ENCODE measurements around the gene CAP2. TPM values are rescaled to one million over a fixed set of nuclear protein-coding genes. Genes with fewer than 3 reads are reported as not detected.

CAP2 gene
- total RNA-seq, 2 experiments from 2014 or later: not detected

- Mint-ChIP-seq H3K4me3 (no peak overlapping the region), H3K27me3 (peaks cover 23% of the 10 kb centered on the region), H3K27ac (no peak overlapping the region), H3K36me3 (ENCODE audit: low read depth) (no peaks in the 10 kb centered on the region), H3K4me1 (peaks cover 5% of the 10 kb centered on the region), H3K9me3 (no peaks in the 10 kb centered on the region)
- CTCF ChIA-PET: no interaction called here
- DNase-seq: no peak
- POLR2A ChIA-PET: no interaction called here
Observed at GRCh38 chr6:17492350-17492749, 99.0 kb downstream of the CAP2 start.

- ChIA-PET POLR2A (no interaction called here), CTCF (no interaction called here)
- peaks cover 5% of the 10 kb centered on the region for H3K4me1 Mint-ChIP-seq
- H3K27me3 Mint-ChIP-seq: peaks cover 23% of the 10 kb centered on the region
- DNase-seq: no peak
- no peak overlapping the region for H3K4me3 Mint-ChIP-seq
- H3K36me3 Mint-ChIP-seq (ENCODE audit: low read depth): no peaks in the 10 kb centered on the region
- H3K27ac Mint-ChIP-seq: no peak overlapping the region
- H3K9me3 Mint-ChIP-seq: no peaks in the 10 kb centered on the region
Observed at GRCh38 chr6:17493286-17493685, 99.9 kb downstream of the CAP2 start.

- Mint-ChIP-seq H3K27me3 (peaks cover 23% of the 10 kb centered on the region), H3K27ac (no peak overlapping the region), H3K4me1 (peaks cover 5% of the 10 kb centered on the region), H3K4me3 (no peak overlapping the region), H3K9me3 (no peaks in the 10 kb centered on the region), H3K36me3 (ENCODE audit: low read depth) (no peaks in the 10 kb centered on the region)
- ChIA-PET CTCF (no interaction called here), POLR2A (no interaction called here)
- no peak for DNase-seq
Observed at GRCh38 chr6:17494177-17494576, 100.8 kb downstream of the CAP2 start.

GRCh38 chr6:17494919-17495318, 101.5 kb downstream of the CAP2 start:
- H3K27ac Mint-ChIP-seq: no peak overlapping the region
- peaks cover 23% of the 10 kb centered on the region for H3K27me3 Mint-ChIP-seq
- no peak overlapping the region for H3K4me3 Mint-ChIP-seq
- H3K4me1 Mint-ChIP-seq: peaks cover 5% of the 10 kb centered on the region
- ChIA-PET POLR2A (no interaction called here), CTCF (interaction anchor here (1.0 to 1.6 kb wide), 2 partner anchors 16 to 80 kb away, joined by 3 to 5 read pairs; no protein-coding TSS in a partner anchor)
- H3K36me3 Mint-ChIP-seq (ENCODE audit: low read depth): no peaks in the 10 kb centered on the region
- H3K9me3 Mint-ChIP-seq: no peaks in the 10 kb centered on the region
- DNase-seq: no peak

GRCh38 chr6:17497535-17498095, 104.2 kb downstream of the CAP2 start:
- no peak overlapping the region for H3K27ac Mint-ChIP-seq

GRCh38 chr6:17501442-17501841, 108.0 kb downstream of the CAP2 start:
- ChIA-PET POLR2A (no interaction called here), CTCF (no interaction called here)
- Mint-ChIP-seq H3K27me3 (peaks cover 2% of the 10 kb centered on the region), H3K9me3 (no peaks in the 10 kb centered on the region), H3K4me1 (no peaks in the 10 kb centered on the region), H3K4me3 (no peak overlapping the region), H3K27ac (no peak overlapping the region), H3K36me3 (ENCODE audit: low read depth) (no peaks in the 10 kb centered on the region)
- DNase-seq: no peak

More at GRCh38 chr6:17497535-17498095, 104.2 kb downstream of the CAP2 start:
- DNase-seq: no peak
- POLR2A ChIA-PET: no interaction called here
- Mint-ChIP-seq H3K9me3 (no peaks in the 10 kb centered on the region), H3K4me3 (no peak overlapping the region), H3K36me3 (ENCODE audit: low read depth) (no peaks in the 10 kb centered on the region), H3K27me3 (peaks cover 9% of the 10 kb centered on the region), H3K4me1 (no peaks in the 10 kb centered on the region)
- CTCF ChIA-PET: interaction anchor here (0.6 kb wide), 1 partner anchor 387 kb away, joined by 3 read pairs; no protein-coding TSS in a partner anchor

- Mint-ChIP-seq H3K27me3 (no peaks in the 10 kb centered on the region), H3K9me3 (no peaks in the 10 kb centered on the region), H3K36me3 (ENCODE audit: low read depth) (no peaks in the 10 kb centered on the region), H3K4me1 (no peaks in the 10 kb centered on the region), H3K27ac (no peak overlapping the region), H3K4me3 (no peak overlapping the region)
- no peak for DNase-seq
- CTCF ChIA-PET: interaction anchor here (0.9 kb wide), 1 partner anchor 12 kb away, joined by 3 read pairs; no protein-coding TSS in a partner anchor
- POLR2A ChIA-PET: no interaction called here
Observed at GRCh38 chr6:17501982-17502704, 108.7 kb downstream of the CAP2 start.

GRCh38 chr6:17503051-17503450, 109.7 kb downstream of the CAP2 start:
- ChIA-PET POLR2A (no interaction called here), CTCF (interaction anchor here (0.9 kb wide), 1 partner anchor 13 kb away, joined by 3 read pairs; no protein-coding TSS in a partner anchor)
- H3K4me1 Mint-ChIP-seq: no peaks in the 10 kb centered on the region
- no peaks in the 10 kb centered on the region for H3K27me3 Mint-ChIP-seq
- H3K4me3 Mint-ChIP-seq: no peak overlapping the region
- no peaks in the 10 kb centered on the region for H3K9me3 Mint-ChIP-seq
- no peak for DNase-seq
- no peaks in the 10 kb centered on the region for H3K36me3 Mint-ChIP-seq (ENCODE audit: low read depth)
- no peak overlapping the region for H3K27ac Mint-ChIP-seq

GRCh38 chr6:17504005-17504404, 110.6 kb downstream of the CAP2 start:
- Mint-ChIP-seq H3K9me3 (no peaks in the 10 kb centered on the region), H3K4me3 (no peak overlapping the region), H3K27ac (no peak overlapping the region), H3K27me3 (no peaks in the 10 kb centered on the region), H3K36me3 (ENCODE audit: low read depth) (no peaks in the 10 kb centered on the region), H3K4me1 (no peaks in the 10 kb centered on the region)
- POLR2A ChIA-PET: no interaction called here
- CTCF ChIA-PET: no interaction called here
- no peak for DNase-seq

GRCh38 chr6:17505062-17505476, 111.7 kb downstream of the CAP2 start:
- CTCF ChIA-PET: interaction anchor here (1.0 kb wide), 1 partner anchor 28 kb away, joined by 3 read pairs; no protein-coding TSS in a partner anchor
- no peak overlapping the region for H3K4me3 Mint-ChIP-seq

GRCh38 chr6:17505767-17506280, 112.4 kb downstream of the CAP2 start:
- H3K27me3 Mint-ChIP-seq: no peaks in the 10 kb centered on the region
- no peaks in the 10 kb centered on the region for H3K9me3 Mint-ChIP-seq
- ChIA-PET POLR2A (no interaction called here), CTCF (interaction anchor here (1.0 kb wide), 1 partner anchor 28 kb away, joined by 3 read pairs; no protein-coding TSS in a partner anchor)
- H3K27ac Mint-ChIP-seq: no peak overlapping the region
- H3K36me3 Mint-ChIP-seq (ENCODE audit: low read depth): no peaks in the 10 kb centered on the region
- DNase-seq: no peak
- no peaks in the 10 kb centered on the region for H3K4me1 Mint-ChIP-seq
- H3K4me3 Mint-ChIP-seq: no peak overlapping the region

More at GRCh38 chr6:17505062-17505476, 111.7 kb downstream of the CAP2 start:
- H3K27ac Mint-ChIP-seq: no peak overlapping the region
- H3K9me3 Mint-ChIP-seq: no peaks in the 10 kb centered on the region
- no peaks in the 10 kb centered on the region for H3K36me3 Mint-ChIP-seq (ENCODE audit: low read depth)
- no peak for DNase-seq
- no peaks in the 10 kb centered on the region for H3K4me1 Mint-ChIP-seq
- no peaks in the 10 kb centered on the region for H3K27me3 Mint-ChIP-seq
- POLR2A ChIA-PET: no interaction called here

GRCh38 chr6:17506531-17506930, 113.1 kb downstream of the CAP2 start:
- H3K4me3 Mint-ChIP-seq: no peak overlapping the region
- H3K9me3 Mint-ChIP-seq: no peaks in the 10 kb centered on the region

GRCh38 chr6:17506962-17507361, 113.6 kb downstream of the CAP2 start:
- Mint-ChIP-seq H3K27ac (no peak overlapping the region), H3K9me3 (no peaks in the 10 kb centered on the region), H3K27me3 (no peaks in the 10 kb centered on the region), H3K36me3 (ENCODE audit: low read depth) (no peaks in the 10 kb centered on the region), H3K4me3 (no peak overlapping the region), H3K4me1 (no peaks in the 10 kb centered on the region)
- POLR2A ChIA-PET: no interaction called here
- no peak for DNase-seq
- CTCF ChIA-PET: no interaction called here

More at GRCh38 chr6:17506531-17506930, 113.1 kb downstream of the CAP2 start:
- ChIA-PET CTCF (no interaction called here), POLR2A (no interaction called here)
- no peak for DNase-seq
- Mint-ChIP-seq H3K4me1 (no peaks in the 10 kb centered on the region), H3K27me3 (no peaks in the 10 kb centered on the region), H3K36me3 (ENCODE audit: low read depth) (no peaks in the 10 kb centered on the region), H3K27ac (no peak overlapping the region)

Measured in activated CD4-positive, alpha-beta T cell treated with anti-CD3 and anti-CD28 coated beads, Interleukin-2, amount 10 ng/mL, durations not matched to agents 7 days and 5 days (primary cell).